CD14-positive monocyte (primary cell): ENCODE measurements around the gene R3HDM2. TPM values are rescaled to one million over a fixed set of nuclear protein-coding genes. Genes with fewer than 3 reads are reported as not detected.

ENCODE experiments used
- DNase-seq, 3 donors: peaks; one replicate each; pipeline ENCODE4 v3.0.0-alpha.2; 2011 to 2022
- H2AFZ ChIP-seq: 2 replicates; pipeline ENCODE4 v1.6.0; 2012; ENCODE audit warnings: mild to moderate bottlenecking, low read depth, low read length, inconsistent platforms; ENCODE audit not compliant: insufficient read depth, poor library complexity, severe bottlenecking
- H3K27ac ChIP-seq, 2 donors: 1 replicate in 1 of 2; 2 replicates in 1 of 2; pipeline ENCODE4 v1.5.1; 2012 to 2013; ENCODE audit warnings: low read length in 2 of 2, control low read depth in 1 of 2, inconsistent platforms in 1 of 2, low read depth in 1 of 2, mild to moderate bottlenecking in 1 of 2
- H3K27me3 ChIP-seq, 2 donors: one replicate each; pipeline versions ENCODE4 v1.6.0 to v1.6.1; 2011 to 2013; ENCODE audit warnings: low read length in 2 of 2; ENCODE audit not compliant: control insufficient read depth in 2 of 2, insufficient read depth in 2 of 2
- H3K36me3 ChIP-seq, 2 donors: replicated peaks in 1 of 2; 1 replicate in 1 of 2; 2 replicates in 1 of 2; pipeline versions ENCODE4 v1.5.1 to v1.6.1; 2012 to 2013; ENCODE audit warnings: low read length in 2 of 2, control low read depth in 1 of 2, inconsistent platforms in 1 of 2, mild to moderate bottlenecking in 1 of 2; ENCODE audit not compliant: insufficient read depth in 2 of 2, control insufficient read depth in 1 of 2
- H3K4me1 ChIP-seq, 2 donors: 1 replicate in 1 of 2; 2 replicates in 1 of 2; pipeline versions ENCODE4 v1.5.1 to v1.6.1; 2012 to 2013; ENCODE audit warnings: low read length in 2 of 2, control low read depth in 1 of 2, inconsistent platforms in 1 of 2, mild to moderate bottlenecking in 1 of 2, moderate library complexity in 1 of 2; ENCODE audit not compliant: insufficient read depth in 2 of 2, control insufficient read depth in 1 of 2
- H3K4me2 ChIP-seq: replicated peaks from 2 replicates; pipeline ENCODE3; 2012; ENCODE audit warnings: low read length, moderate library complexity, mild to moderate bottlenecking; ENCODE audit not compliant: poor library complexity, severe bottlenecking; ENCODE audit errors: extremely low read depth
- H3K4me3 ChIP-seq, 3 experiments: fragments of 200-600 bp in 1 of 3; sonication (generic) in 1 of 3; replicated peaks in 1 of 3; 1 replicate in 2 of 3; 2 replicates in 1 of 3; pipeline ENCODE4 v1.5.1; 2011 to 2013; ENCODE audit warnings: low read length in 3 of 3, mild to moderate bottlenecking in 3 of 3, control low read depth in 2 of 3, low read depth in 2 of 3, inconsistent platforms in 1 of 3, moderate library complexity in 1 of 3
- H3K79me2 ChIP-seq: 2 replicates; pipeline ENCODE4 v1.6.0; 2012; ENCODE audit warnings: mild to moderate bottlenecking, control low read depth, inconsistent platforms, low read length, moderate library complexity; ENCODE audit not compliant: insufficient read depth
- H3K9ac ChIP-seq: 2 replicates; pipeline ENCODE4 v1.6.0; 2017; ENCODE audit warnings: low read length, mild to moderate bottlenecking; ENCODE audit not compliant: insufficient read depth, poor library complexity, severe bottlenecking
- H3K9me3 ChIP-seq, 2 donors: replicated peaks in 1 of 2; 1 replicate in 1 of 2; 2 replicates in 1 of 2; pipeline versions ENCODE4 v1.5.1 to v1.6.1; 2012 to 2013; ENCODE audit warnings: low read length in 2 of 2, control low read depth in 1 of 2; ENCODE audit not compliant: control insufficient read depth in 1 of 2, insufficient read depth in 1 of 2
- H4K20me1 ChIP-seq: 2 replicates; pipeline ENCODE4 v1.6.0; 2012; ENCODE audit warnings: mild to moderate bottlenecking, low read length, control low read depth, moderate library complexity; ENCODE audit not compliant: insufficient read depth
- H3K27ac Mint-ChIP-seq, 7 donors: one replicate each; pipeline ENCODE4 v1.8.0; 2020; ENCODE audit warnings: mild to moderate bottlenecking in 7 of 7, mixed read lengths in 7 of 7, moderate library complexity in 6 of 7, inconsistent platforms in 2 of 7
- H3K27me3 Mint-ChIP-seq, 3 donors: one replicate each; pipeline ENCODE4 v1.8.0; 2021 to 2022; ENCODE audit warnings: low read depth in 3 of 3, mild to moderate bottlenecking in 3 of 3, mixed read lengths in 3 of 3, moderate library complexity in 3 of 3, inconsistent platforms in 1 of 3
- H3K36me3 Mint-ChIP-seq, 2 donors: one replicate each; pipeline ENCODE4 v1.8.0; 2020; ENCODE audit warnings: mixed read lengths in 2 of 2, inconsistent platforms in 1 of 2, mild to moderate bottlenecking in 1 of 2
- H3K4me1 Mint-ChIP-seq: one replicate; pipeline ENCODE4 v1.8.0; 2020; ENCODE audit warnings: mild to moderate bottlenecking, mixed read lengths
- H3K4me3 Mint-ChIP-seq, 2 donors: one replicate each; pipeline ENCODE4 v1.8.0; 2020; ENCODE audit warnings: mild to moderate bottlenecking in 2 of 2, mixed read lengths in 2 of 2, moderate library complexity in 1 of 2
- H3K9me3 Mint-ChIP-seq, 7 donors: one replicate each; pipeline ENCODE4 v1.8.0; 2020 to 2022; ENCODE audit warnings: mixed read lengths in 7 of 7, mild to moderate bottlenecking in 6 of 7, moderate library complexity in 6 of 7, inconsistent platforms in 2 of 7
- CTCF ChIP-seq: fragments of 200-600 bp; IDR thresholded peaks from one replicate; pipeline ENCODE4 v1.8.0; 2022; ENCODE audit warnings: antibody characterized with exemption, mild to moderate bottlenecking
- WGBS: methylation state at CpG from one replicate; pipeline ENCODE4 v1.1.5; 2013; ENCODE audit warnings: missing lambda C conversion rate; ENCODE audit not compliant: insufficient coverage; 5-methylcytosine and 5-hydroxymethylcytosine counted together
- intact Hi-C, 2 donors: fragments of 100-400 bp; cut with micrococcal nuclease; formaldehyde crosslinking; loops; one replicate each; pipeline versions ENCODE4 v1.15.0 to v1.15.1; 2023
- polyA plus RNA-seq, 3 donors: library from polyadenylated mRNA; depleted of rRNA in 1 of 3; unstranded in 2 of 3; stranded (reverse) in 1 of 3; fragments of 300-500 nt in 2 of 3; fragments of >200 nt in 1 of 3; fragmentation: Illumina TruSeq in 2 of 3; gene quantifications; 1 replicate in 2 of 3; 2 replicates in 1 of 3; pipeline ENCODE4 v1.2.3, GENCODE V29; 2012 to 2021

Gene R3HDM2
- polyA plus RNA-seq, 3 donors, result 4.2 to 69.4 (median 7.3) TPM

- Histone ChIP-seq H3K9me3 (peaks cover 0 to 8% of the 10 kb centered on the region in 2 donors), H3K27me3 (peaks cover 19 to 32% of the 10 kb centered on the region in 2 donors), H3K27ac (peak overlapping the region; percentile 85 to 87), H3K4me2 (peak overlapping the region; percentile 95), H3K9ac (peak overlapping the region; percentile 80), H3K4me1 (peaks cover 34 to 55% of the 10 kb centered on the region in 2 donors), H3K79me2 (peaks cover 22% of the 10 kb centered on the region), H2AFZ (peak overlapping the region; percentile 83), H3K4me3 (peak overlapping the region; percentile 33 to 91 (median 68)), H4K20me1 (peaks cover 30% of the 10 kb centered on the region), H3K36me3 (peaks cover 32 to 39% of the 10 kb centered on the region in 2 donors)
- Mint-ChIP-seq H3K27me3 (peaks cover 28 to 44% (median 37%) of the 10 kb centered on the region in 3 donors), H3K9me3 (peaks cover 0 to 16% (median 6%) of the 10 kb centered on the region in 7 donors), H3K4me3 (peak overlapping the region; percentile 90 to 95), H3K4me1 (peaks cover 51% of the 10 kb centered on the region), H3K36me3 (peaks cover 45 to 52% of the 10 kb centered on the region in 2 donors), H3K27ac (peak overlapping the region in 5 of 7 donors; percentile 71 to 99 (median 93))
- no peak for DNase-seq
- TF ChIP-seq CTCF, result no peak
- intact Hi-C loops, result no loop called here
- WGBS, result 89% methylated on average over 9 of the region's 10 CpGs
Measured at GRCh38 chr12:57230381-57231155, 200.3 kb downstream of the R3HDM2 start.

- TF ChIP-seq CTCF, result no peak
- H3K27ac Mint-ChIP-seq, result peak within 1 kb of the TSS; percentile 93 to 99 (median 97)
- H3K9me3 Mint-ChIP-seq, result peaks cover 0 to 19% (median 7%) of the 10 kb centered on the region in 7 donors
- H3K4me1 ChIP-seq, result peaks cover 41 to 63% of the 10 kb centered on the region in 2 donors
- H3K4me3 ChIP-seq, result peak within 1 kb of the TSS; percentile 33 to 91 (median 68)
- peak within 1 kb of the TSS; percentile 95 for H3K4me2 ChIP-seq
- H4K20me1 ChIP-seq, result peaks cover 23% of the 10 kb centered on the region
- H3K27me3 ChIP-seq, result peaks cover 25 to 32% of the 10 kb centered on the region in 2 donors
- peaks cover 31 to 45% (median 42%) of the 10 kb centered on the region in 3 donors for H3K27me3 Mint-ChIP-seq
- H3K79me2 ChIP-seq, result peaks cover 22% of the 10 kb centered on the region
- peaks cover 0 to 10% of the 10 kb centered on the region in 2 donors for H3K9me3 ChIP-seq
- H3K4me3 Mint-ChIP-seq, result peak within 1 kb of the TSS; percentile 90 to 95
- peaks cover 57% of the 10 kb centered on the region for H3K4me1 Mint-ChIP-seq
- H3K27ac ChIP-seq, result peak within 1 kb of the TSS; percentile 85 to 87
- DNase-seq, result peak; percentile 92 to 99 (median 94)
- peak within 1 kb of the TSS; percentile 83 for H2AFZ ChIP-seq
- intact Hi-C loops, result no loop called here
- peak within 1 kb of the TSS; percentile 80 for H3K9ac ChIP-seq
- WGBS, result 0% methylated on average over 34 of the region's 42 CpGs
- peaks cover 42 to 53% of the 10 kb centered on the region in 2 donors for H3K36me3 Mint-ChIP-seq
- peaks cover 32 to 39% of the 10 kb centered on the region in 2 donors for H3K36me3 ChIP-seq
Measured at GRCh38 chr12:57229634-57230380, 201.0 kb downstream of the R3HDM2 start, which contains the start of gene SHMT2. Gene SHMT2 (plus strand): TSS chr12:57229711. CDS start chr12:57229779, 68 bp downstream.
